Coronary artery (tissue), 2 donors: ENCODE results near the gene PITPNC1.

Source experiments
- DNase-seq: peaks from one replicate; pipeline ENCODE4 v3.0.0-alpha.2; 2017; ENCODE audit warnings: low spot score
- H3K27ac ChIP-seq, 2 donors: fragments of 200-600 bp; sonication (generic); one replicate each; pipeline ENCODE4 v1.5.1; 2016 to 2019
- H3K4me3 ChIP-seq: fragments of 200-600 bp; sonication (generic); 2 replicates; pipeline ENCODE4 v1.5.1; 2016; ENCODE audit warnings: mild to moderate bottlenecking, moderate library complexity
- CTCF ChIP-seq: fragments of 200-600 bp; sonication (generic); IDR thresholded peaks from one replicate; pipeline ENCODE4 v1.5.1; 2019; ENCODE audit warnings: antibody characterized with exemption

Gene PITPNC1

GRCh38 chr17:67679721-67680120 is 302.6 kb downstream of the PITPNC1 start:
- TF ChIP-seq CTCF, result no peak
- no peak overlapping the region for H3K4me3 ChIP-seq
- DNase-seq, result no peak
- H3K27ac ChIP-seq, result no peak overlapping the region

GRCh38 chr17:67680445-67681224 is 303.6 kb downstream of the PITPNC1 start:
- no peak for TF ChIP-seq CTCF
- DNase-seq, result no peak
- Histone ChIP-seq H3K27ac (no peak overlapping the region), H3K4me3 (no peak overlapping the region)

GRCh38 chr17:67682196-67682595 is 305.1 kb downstream of the PITPNC1 start:
- DNase-seq, result no peak
- no peak overlapping the region for H3K27ac ChIP-seq

GRCh38 chr17:67685351-67685750 is 308.3 kb downstream of the PITPNC1 start:
- no peak for DNase-seq
- Histone ChIP-seq H3K27ac (no peak overlapping the region), H3K4me3 (no peak overlapping the region)
- TF ChIP-seq CTCF, result no peak

More at GRCh38 chr17:67682196-67682595, 305.1 kb downstream of the PITPNC1 start:
- no peak overlapping the region for H3K4me3 ChIP-seq
- no peak for TF ChIP-seq CTCF

GRCh38 chr17:67686241-67686640 is 309.2 kb downstream of the PITPNC1 start:
- no peak for DNase-seq
- TF ChIP-seq CTCF, result no peak
- no peak overlapping the region for H3K4me3 ChIP-seq
- no peak overlapping the region for H3K27ac ChIP-seq

GRCh38 chr17:67687511-67687910 is 310.4 kb downstream of the PITPNC1 start:
- Histone ChIP-seq H3K4me3 (no peak overlapping the region), H3K27ac (no peak overlapping the region)
- no peak for DNase-seq
- TF ChIP-seq CTCF, result no peak

GRCh38 chr17:67689534-67690177 is 312.6 kb downstream of the PITPNC1 start:
- Histone ChIP-seq H3K27ac (no peak overlapping the region), H3K4me3 (no peak overlapping the region)
- DNase-seq, result no peak
- TF ChIP-seq CTCF, result peak; percentile 54
